ENCODE results near the gene ARHGEF4. TPM values are rescaled to one million over a fixed set of nuclear protein-coding genes. Genes with fewer than 3 reads are reported as not detected.

The ARHGEF4 gene
- total RNA-seq, 4 donors from 2014 or later = 52.8 to 82.4 (median 73.3) TPM

GRCh38 chr2:130963849-130964793, 127.4 kb downstream of the ARHGEF4 start:
- Histone ChIP-seq H3K36me3 (peaks cover 0 to 38% (median 0%) of the 10 kb centered on the region in 3 donors), H3K4me1 (peaks cover 0 to 18% (median 3%) of the 10 kb centered on the region in 3 donors), H3K4me3 (peak overlapping the region; percentile 14 to 36 (median 26)), H3K27ac (no peak overlapping the region), H3K27me3 (peaks cover 0 to 74% (median 0%) of the 10 kb centered on the region in 4 donors), H3K9me3 (no peaks in the 10 kb centered on the region)
- DNase-seq = no peak
- 24 to 34% methylated on average over 29 to 42 of the region's 84 CpGs for WGBS, 2 donors
- intact Hi-C loops (cut with DNase I) = no loop called here
- TF ChIP-seq POLR2A (IDR thresholded peaks at IDR 0.05) (no peak), CTCF (IDR thresholded peaks at IDR 0.05) (no peak)

GRCh38 chr2:130964931-130965330, 128.2 kb downstream of the ARHGEF4 start:
- H3K9me3 ChIP-seq = no peaks in the 10 kb centered on the region
- intact Hi-C loops (cut with DNase I) = no loop called here
- H3K4me3 ChIP-seq = no peak overlapping the region
- peaks cover 0 to 34% (median 0%) of the 10 kb centered on the region in 3 donors for H3K36me3 ChIP-seq
- peaks cover 0 to 18% (median 3%) of the 10 kb centered on the region in 3 donors for H3K4me1 ChIP-seq
- no peak for DNase-seq
- TF ChIP-seq CTCF (IDR thresholded peaks at IDR 0.05) = no peak
- WGBS, 2 donors = 87 to 93% methylated on average over 3 of the region's 3 CpGs
- peaks cover 0 to 74% (median 0%) of the 10 kb centered on the region in 4 donors for H3K27me3 ChIP-seq
- no peak overlapping the region for H3K27ac ChIP-seq

DNA sequence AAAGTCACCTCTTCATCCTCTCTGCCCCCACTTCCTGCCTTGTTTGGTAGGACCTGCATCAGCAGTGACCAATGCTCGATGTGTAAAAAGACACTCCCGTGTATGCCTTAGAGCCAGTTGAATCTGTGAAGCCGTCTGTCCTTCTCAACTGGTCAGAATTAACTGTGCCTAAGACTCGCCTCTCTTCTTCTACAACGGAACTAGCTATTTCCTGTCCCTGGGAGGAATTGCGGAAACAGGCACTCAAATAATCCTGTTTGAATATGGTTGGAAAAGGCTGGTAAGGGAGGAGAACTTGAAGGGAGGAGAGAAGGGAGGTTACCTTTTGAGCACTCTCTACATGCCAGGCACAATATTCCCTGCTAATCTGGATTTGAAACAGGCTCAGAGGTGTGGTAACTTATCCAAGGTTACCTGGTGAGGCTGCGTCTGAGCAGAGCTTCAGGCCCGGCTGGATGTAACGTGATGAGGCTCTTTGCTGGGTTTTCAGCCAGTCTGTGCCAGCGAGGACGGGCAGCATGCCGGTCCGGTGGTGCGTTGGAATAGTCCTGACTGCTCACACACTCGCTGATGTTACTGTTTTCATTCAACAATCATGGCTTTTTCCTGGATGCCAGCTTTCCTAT, 129.5 kb downstream of the ARHGEF4 start:
- intact Hi-C loops (cut with DNase I) = no loop called here
- H3K27me3 ChIP-seq = peaks cover 0 to 69% (median 0%) of the 10 kb centered on the region in 4 donors
- no peak overlapping the region for H3K27ac ChIP-seq
- H3K4me1 ChIP-seq = peaks cover 0 to 18% (median 3%) of the 10 kb centered on the region in 3 donors
- H3K9me3 ChIP-seq = no peaks in the 10 kb centered on the region
- 75 to 85% methylated on average over 14 to 15 of the region's 15 CpGs for WGBS, 2 donors
- no peak for TF ChIP-seq CTCF (IDR thresholded peaks at IDR 0.05)
- no peak for TF ChIP-seq POLR2A (IDR thresholded peaks at IDR 0.05)
- H3K36me3 ChIP-seq = peaks cover 0 to 25% (median 0%) of the 10 kb centered on the region in 3 donors
- no peak for DNase-seq
- no peak overlapping the region for H3K4me3 ChIP-seq

- intact Hi-C loops (cut with DNase I) = no loop called here
- H3K27ac ChIP-seq = no peak overlapping the region
- no peak overlapping the region for H3K4me3 ChIP-seq
- peaks cover 0 to 62% (median 0%) of the 10 kb centered on the region in 4 donors for H3K27me3 ChIP-seq
- no peak for DNase-seq
- peaks cover 0 to 19% (median 0%) of the 10 kb centered on the region in 3 donors for H3K36me3 ChIP-seq
- TF ChIP-seq POLR2A (IDR thresholded peaks at IDR 0.05) (no peak), CTCF (IDR thresholded peaks at IDR 0.05) (no peak)
- peaks cover 0 to 18% (median 3%) of the 10 kb centered on the region in 3 donors for H3K4me1 ChIP-seq
- WGBS, 2 donors = 77 to 87% methylated on average over 14 of the region's 14 CpGs
- no peaks in the 10 kb centered on the region for H3K9me3 ChIP-seq
Observed at GRCh38 chr2:130966775-130967490, 130.2 kb downstream of the ARHGEF4 start.

All from esophagus squamous epithelium (tissue), 5 donors.